Neuronal stem cell (in vitro differentiated cells): Measurements from ENCODE around the gene MDK.
"Not testable (repeated sequence)": the region's sequence is repeated elsewhere in the genome, so short reads cannot be mapped to it uniquely, and the experiment has no call there.

ENCODE experiments used
- DNase-seq: peaks from one replicate; pipeline ENCODE4 v3.0.0-alpha.2; 2013; ENCODE audit warnings: low spot score
- H2AFZ ChIP-seq: one replicate; pipeline ENCODE4 v1.6.1; 2013; ENCODE audit warnings: mild to moderate bottlenecking, low read length, inconsistent platforms
- H2AK5ac ChIP-seq: 2 replicates; pipeline ENCODE4 v1.6.1; 2013; ENCODE audit warnings: low read depth, mild to moderate bottlenecking, inconsistent platforms, low read length, moderate library complexity, mixed read lengths
- H2BK120ac ChIP-seq: 2 replicates; pipeline ENCODE4 v1.6.1; 2013; ENCODE audit warnings: low read depth, mild to moderate bottlenecking, inconsistent platforms, low read length, moderate library complexity, mixed read lengths
- H2BK12ac ChIP-seq: one replicate; pipeline ENCODE4 v1.6.1; 2013; ENCODE audit warnings: low read length, inconsistent platforms
- H2BK15ac ChIP-seq: 2 replicates; pipeline ENCODE4 v1.6.1; 2013; ENCODE audit warnings: mild to moderate bottlenecking, low read length, inconsistent platforms, mixed read lengths
- H2BK5ac ChIP-seq: one replicate; pipeline ENCODE4 v1.6.1; 2013; ENCODE audit warnings: inconsistent platforms, mild to moderate bottlenecking, low read length, moderate library complexity
- H3K14ac ChIP-seq: one replicate; pipeline ENCODE4 v1.6.1; 2013; ENCODE audit warnings: low read length, inconsistent platforms
- H3K18ac ChIP-seq: 2 replicates; pipeline ENCODE4 v1.6.1; 2013; ENCODE audit warnings: low read length, inconsistent platforms
- H3K23ac ChIP-seq: 2 replicates; pipeline ENCODE4 v1.6.1; 2013; ENCODE audit warnings: low read depth, mild to moderate bottlenecking, mixed read lengths, low read length, inconsistent platforms; ENCODE audit not compliant: poor library complexity
- H3K27ac ChIP-seq: replicated peaks from 3 replicates; pipeline ENCODE4 v1.5.1; 2013; ENCODE audit warnings: low read length, inconsistent platforms
- H3K27me3 ChIP-seq, 3 experiments: 2 replicates each; pipeline ENCODE4 v1.6.1; 2013; ENCODE audit warnings: low read length in 3 of 3, mild to moderate bottlenecking in 2 of 3, inconsistent platforms in 1 of 3, low read depth in 1 of 3, mixed read lengths in 1 of 3, moderate library complexity in 1 of 3; ENCODE audit not compliant: control insufficient read depth in 3 of 3, insufficient read depth in 3 of 3
- H3K36me3 ChIP-seq, 2 donors: replicated peaks in 1 of 2; 2 replicates each; pipeline ENCODE4 v1.6.1; 2013; ENCODE audit warnings: low read length in 2 of 2; ENCODE audit not compliant: control insufficient read depth in 2 of 2, insufficient read depth in 2 of 2
- H3K4ac ChIP-seq: 2 replicates; pipeline ENCODE4 v1.6.1; 2013; ENCODE audit warnings: inconsistent platforms, mild to moderate bottlenecking, low read length, moderate library complexity
- H3K4me1 ChIP-seq, 2 donors: 1 replicate in 1 of 2; 2 replicates in 1 of 2; pipeline ENCODE4 v1.6.1; 2013; ENCODE audit warnings: low read length in 2 of 2, low read depth in 1 of 2; ENCODE audit not compliant: control insufficient read depth in 2 of 2, insufficient read depth in 1 of 2
- H3K4me2 ChIP-seq: one replicate; pipeline ENCODE4 v1.6.1; 2013; ENCODE audit warnings: mild to moderate bottlenecking, low read length, inconsistent platforms; ENCODE audit not compliant: insufficient read depth, poor library complexity, severe bottlenecking
- H3K4me3 ChIP-seq, 2 donors: 2 replicates each; pipeline ENCODE4 v1.5.1; 2013; ENCODE audit warnings: low read length in 2 of 2, mild to moderate bottlenecking in 2 of 2, inconsistent platforms in 1 of 2, moderate library complexity in 1 of 2
- H3K79me1 ChIP-seq: one replicate; pipeline ENCODE4 v1.6.1; 2013; ENCODE audit warnings: low read depth, mild to moderate bottlenecking, inconsistent platforms, low read length, moderate library complexity
- H3K9ac ChIP-seq: one replicate; pipeline ENCODE4 v1.6.1; 2013; ENCODE audit warnings: mild to moderate bottlenecking, low read depth, low read length, inconsistent platforms; ENCODE audit not compliant: poor library complexity
- H3K9me3 ChIP-seq, 2 donors: replicated peaks in 1 of 2; 2 replicates each; pipeline versions ENCODE3 to v1.6.1; 2013; ENCODE audit warnings: low read length in 2 of 2, mild to moderate bottlenecking in 2 of 2, inconsistent platforms in 1 of 2, low read depth in 1 of 2, mixed read lengths in 1 of 2, moderate library complexity in 1 of 2; ENCODE audit not compliant: control insufficient read depth in 2 of 2, insufficient read depth in 1 of 2
- H4K8ac ChIP-seq: one replicate; pipeline ENCODE4 v1.6.1; 2013; ENCODE audit warnings: low read depth, mild to moderate bottlenecking, inconsistent platforms, low read length, moderate library complexity
- H4K91ac ChIP-seq: one replicate; pipeline ENCODE4 v1.6.1; 2013; ENCODE audit warnings: low read length, low read depth, mild to moderate bottlenecking, inconsistent platforms; ENCODE audit not compliant: poor library complexity
- WGBS, 2 donors: extraction: QIAGEN DNeasy Blood & Tissue Kit; methylation state at CpG; one replicate each; pipeline ENCODE4 v1.1.7; 2013; ENCODE audit warnings: missing lambda C conversion rate in 2 of 2, mixed read lengths in 1 of 2; ENCODE audit not compliant: insufficient read length in 2 of 2, insufficient replicate concordance in 1 of 2; ENCODE audit errors: extremely low coverage in 2 of 2; 5-methylcytosine and 5-hydroxymethylcytosine counted together

The MDK gene

DNA sequence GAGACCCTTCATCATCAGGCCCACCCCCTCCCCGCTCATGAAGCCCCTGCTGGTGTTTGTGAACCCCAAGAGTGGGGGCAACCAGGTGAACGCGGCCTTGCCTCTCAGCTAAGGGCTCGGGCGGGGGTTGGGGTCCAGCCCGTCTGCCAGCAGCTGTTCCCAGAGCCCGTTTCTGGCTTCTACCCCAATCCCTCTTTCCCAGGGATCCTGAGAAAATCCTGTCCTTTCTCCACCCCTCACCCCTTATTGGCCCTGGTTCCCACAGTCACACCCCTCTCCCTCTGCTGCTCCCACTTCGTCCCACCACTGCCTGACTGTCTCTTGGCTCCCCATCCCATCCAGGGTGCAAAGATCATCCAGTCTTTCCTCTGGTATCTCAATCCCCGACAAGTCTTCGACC, 9.4 kb upstream of the MDK start:
- no peak overlapping the region for H3K14ac ChIP-seq
- no peak overlapping the region for H2BK120ac ChIP-seq
- H3K9me3 ChIP-seq = peaks cover 0 to 2% of the 10 kb centered on the region in 2 donors
- H2AK5ac ChIP-seq = no peak overlapping the region
- no peak overlapping the region for H3K4me3 ChIP-seq
- H3K9ac ChIP-seq = no peak overlapping the region
- H2BK12ac ChIP-seq = no peak overlapping the region
- WGBS, 2 donors = no CpG with 5 or more reads among the region's 10 CpGs
- no peak overlapping the region for H2BK5ac ChIP-seq
- no peak overlapping the region for H3K4ac ChIP-seq
- H3K4me1 ChIP-seq = peaks cover 4 to 10% of the 10 kb centered on the region in 2 donors
- DNase-seq = no peak
- no peak overlapping the region for H4K91ac ChIP-seq
- no peak overlapping the region for H4K8ac ChIP-seq
- no peak overlapping the region for H3K23ac ChIP-seq
- H3K27ac ChIP-seq = no peak overlapping the region
- H3K36me3 ChIP-seq = peaks cover 24 to 66% of the 10 kb centered on the region in 2 donors
- no peaks in the 10 kb centered on the region for H3K27me3 ChIP-seq
- H3K79me1 ChIP-seq = peaks cover 3% of the 10 kb centered on the region
- no peak overlapping the region for H3K18ac ChIP-seq
- no peak overlapping the region for H3K4me2 ChIP-seq
- H2AFZ ChIP-seq = no peak overlapping the region
- H2BK15ac ChIP-seq = no peak overlapping the region

DNA sequence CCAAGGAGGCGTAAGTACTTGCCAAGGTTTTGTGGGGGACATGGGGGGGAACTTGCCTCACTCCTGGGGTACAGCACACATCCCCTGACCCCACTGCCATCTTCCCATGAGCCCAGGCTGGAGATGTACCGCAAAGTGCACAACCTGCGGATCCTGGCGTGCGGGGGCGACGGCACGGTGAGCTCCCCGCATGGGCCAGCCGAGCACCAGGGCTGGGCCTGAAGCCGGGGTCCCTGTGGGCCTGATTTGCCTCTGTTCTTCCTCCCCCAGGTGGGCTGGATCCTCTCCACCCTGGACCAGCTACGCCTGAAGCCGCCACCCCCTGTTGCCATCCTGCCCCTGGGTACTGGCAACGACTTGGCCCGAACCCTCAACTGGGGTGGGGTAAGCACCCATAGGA, 9.0 kb upstream of the MDK start:
- not testable (repeated sequence) for H3K4me3 ChIP-seq, H3K4ac ChIP-seq, H2BK12ac ChIP-seq, H2BK15ac ChIP-seq, DNase-seq, H3K23ac ChIP-seq, H2AK5ac ChIP-seq, H3K14ac ChIP-seq, H2AFZ ChIP-seq, H3K79me1 ChIP-seq, H2BK120ac ChIP-seq, H4K91ac ChIP-seq, H2BK5ac ChIP-seq, H3K18ac ChIP-seq, H3K4me1 ChIP-seq, H3K9me3 ChIP-seq, H4K8ac ChIP-seq, H3K27ac ChIP-seq, H3K27me3 ChIP-seq
- peak overlapping the region; percentile 2 for H3K4me2 ChIP-seq
- WGBS, 2 donors = no CpG with 5 or more reads among the region's 15 CpGs
- H3K36me3 ChIP-seq = peaks cover 24 to 70% of the 10 kb centered on the region in 2 donors
- H3K9ac ChIP-seq = peak overlapping the region; percentile 60

DNA sequence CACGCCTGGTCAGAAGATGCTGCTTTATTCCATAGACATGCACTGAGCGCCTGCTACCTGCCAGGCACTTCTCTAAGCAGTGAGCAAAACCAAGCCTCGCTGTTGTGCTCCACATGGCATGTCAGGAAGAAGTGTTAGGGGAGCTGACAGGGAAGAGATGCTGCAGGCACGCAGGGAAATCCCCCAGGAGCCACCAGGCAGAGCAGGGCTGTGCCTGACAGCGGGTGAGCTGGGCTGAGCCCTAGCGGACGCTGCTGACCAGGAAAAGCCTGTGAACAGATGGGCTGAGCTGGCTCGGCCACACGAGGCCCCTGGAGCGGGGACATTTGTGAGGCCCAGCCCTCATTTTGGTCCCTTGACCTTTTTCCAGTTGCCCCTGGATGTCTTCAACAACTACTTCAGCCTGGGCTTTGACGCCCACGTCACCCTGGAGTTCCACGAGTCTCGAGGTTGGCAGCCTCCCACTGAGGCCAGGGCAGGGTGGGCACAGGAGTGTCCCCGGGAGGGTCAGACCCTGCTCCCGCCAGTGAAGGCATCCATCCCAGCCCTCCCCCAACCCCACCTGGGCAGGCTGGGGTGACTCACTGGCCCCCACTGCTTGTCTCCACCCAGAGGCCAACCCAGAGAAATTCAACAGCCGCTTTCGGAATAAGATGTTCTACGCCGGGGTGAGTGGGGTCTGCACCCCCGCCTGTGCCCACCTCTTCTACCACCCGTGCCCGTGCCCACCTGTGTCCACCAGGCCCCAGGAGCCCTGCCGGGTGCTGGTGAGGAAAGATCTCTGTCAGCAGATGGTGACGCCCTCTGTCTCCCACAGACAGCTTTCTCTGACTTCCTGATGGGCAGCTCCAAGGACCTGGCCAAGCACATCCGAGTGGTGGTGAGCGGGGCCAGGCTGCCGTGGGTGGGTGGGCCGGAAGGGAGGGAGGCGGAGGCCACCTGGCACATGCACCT, 7.4 kb upstream of the MDK start:
- Histone ChIP-seq H2BK12ac (no peak overlapping the region), H3K27me3 (no peaks in the 10 kb centered on the region), H3K4ac (no peak overlapping the region), H3K18ac (no peak overlapping the region), H3K27ac (no peak overlapping the region), H2AK5ac (no peak overlapping the region), H4K91ac (no peak overlapping the region), H3K4me2 (no peak overlapping the region), H2AFZ (no peak overlapping the region), H3K4me3 (peak overlapping the region in 1 of 2 donors; percentile 31), H4K8ac (no peak overlapping the region), H3K4me1 (peaks cover 3 to 13% of the 10 kb centered on the region in 2 donors), H3K9me3 (peaks cover 0 to 2% of the 10 kb centered on the region in 2 donors), H3K23ac (no peak overlapping the region), H3K14ac (no peak overlapping the region), H2BK15ac (no peak overlapping the region), H2BK120ac (no peak overlapping the region), H3K79me1 (peaks cover 5% of the 10 kb centered on the region), H3K9ac (no peak overlapping the region), H2BK5ac (no peak overlapping the region), H3K36me3 (peaks cover 28 to 71% of the 10 kb centered on the region in 2 donors)
- no CpG with 5 or more reads among the region's 30 CpGs for WGBS, 2 donors
- no peak for DNase-seq

DNA sequence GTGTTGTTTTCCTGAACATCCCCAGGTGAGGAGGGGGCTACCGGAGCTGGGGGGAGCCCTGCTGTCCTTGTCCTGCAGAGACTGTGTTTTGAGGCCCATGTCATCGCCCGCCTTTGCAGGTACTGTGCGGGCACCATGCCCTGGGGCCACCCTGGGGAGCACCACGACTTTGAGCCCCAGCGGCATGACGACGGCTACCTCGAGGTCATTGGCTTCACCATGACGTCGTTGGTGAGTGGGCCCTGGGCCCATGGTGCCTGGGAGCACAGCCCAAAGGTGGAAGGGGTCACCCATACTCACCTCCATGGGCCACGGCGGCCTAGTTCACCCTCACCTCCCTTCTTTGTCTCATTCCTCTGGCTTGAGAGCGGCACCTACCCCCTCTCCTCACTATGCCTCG, 6.7 kb upstream of the MDK start:
- no peak overlapping the region for H2AFZ ChIP-seq
- no peak overlapping the region for H2BK120ac ChIP-seq
- WGBS, 2 donors = no CpG with 5 or more reads among the region's 15 CpGs
- no peak overlapping the region for H3K14ac ChIP-seq
- peaks cover 28 to 68% of the 10 kb centered on the region in 2 donors for H3K36me3 ChIP-seq
- no peak overlapping the region for H3K4me3 ChIP-seq
- H3K9me3 ChIP-seq = peaks cover 0 to 1% of the 10 kb centered on the region in 2 donors
- no peak overlapping the region for H2BK5ac ChIP-seq
- no peak for DNase-seq
- H3K4ac ChIP-seq = no peak overlapping the region
- H3K9ac ChIP-seq = no peak overlapping the region
- no peak overlapping the region for H2BK12ac ChIP-seq
- H3K4me1 ChIP-seq = peaks cover 8 to 14% of the 10 kb centered on the region in 2 donors
- no peak overlapping the region for H2AK5ac ChIP-seq
- H3K27ac ChIP-seq = no peak overlapping the region
- no peaks in the 10 kb centered on the region for H3K27me3 ChIP-seq
- peak overlapping the region; percentile 43 for H3K23ac ChIP-seq
- no peak overlapping the region for H2BK15ac ChIP-seq
- no peak overlapping the region for H4K8ac ChIP-seq
- H4K91ac ChIP-seq = no peak overlapping the region
- H3K4me2 ChIP-seq = no peak overlapping the region
- peaks cover 5% of the 10 kb centered on the region for H3K79me1 ChIP-seq
- H3K18ac ChIP-seq = no peak overlapping the region
